Measurements from ENCODE around the gene C1S. TPM values are rescaled to one million over a fixed set of nuclear protein-coding genes. Genes with fewer than 3 reads are reported as not detected.

The C1S gene
- total RNA-seq, 2 experiments from 2014 or later: 3.8 to 4.6 TPM

DNA sequence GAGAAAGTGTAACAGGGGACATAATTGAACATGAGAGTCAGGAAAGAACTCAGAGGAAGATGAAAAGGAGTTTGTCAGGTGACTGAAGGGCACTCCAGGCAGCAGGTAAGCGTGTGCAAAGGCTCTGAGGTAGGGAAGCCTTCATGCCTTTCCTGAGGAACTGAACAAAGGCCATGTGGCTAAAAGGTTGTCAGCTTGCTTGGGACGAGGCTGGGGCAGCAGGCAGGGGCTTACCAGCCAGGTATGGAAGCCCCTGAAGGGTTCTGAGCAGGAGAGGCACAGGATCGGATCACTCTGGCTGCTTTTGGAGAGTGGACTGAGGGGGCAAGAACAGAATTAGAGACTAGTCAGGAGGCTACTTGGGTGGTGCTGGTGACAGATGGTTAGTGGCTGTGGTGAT, 47.4 kb upstream of the C1S start:
- intact Hi-C loops (cut with DNase I, micrococcal nuclease): no loop called here
- Mint-ChIP-seq H3K4me3 (no peak overlapping the region), H3K36me3 (ENCODE audit: low read depth) (peaks cover 36% of the 10 kb centered on the region), H3K27me3 (no peaks in the 10 kb centered on the region), H3K4me1 (ENCODE audit: low read depth) (peaks cover 24% of the 10 kb centered on the region), H3K27ac (no peak overlapping the region), H3K9me3 (no peaks in the 10 kb centered on the region)
- TF ChIP-seq, protein P1, sequence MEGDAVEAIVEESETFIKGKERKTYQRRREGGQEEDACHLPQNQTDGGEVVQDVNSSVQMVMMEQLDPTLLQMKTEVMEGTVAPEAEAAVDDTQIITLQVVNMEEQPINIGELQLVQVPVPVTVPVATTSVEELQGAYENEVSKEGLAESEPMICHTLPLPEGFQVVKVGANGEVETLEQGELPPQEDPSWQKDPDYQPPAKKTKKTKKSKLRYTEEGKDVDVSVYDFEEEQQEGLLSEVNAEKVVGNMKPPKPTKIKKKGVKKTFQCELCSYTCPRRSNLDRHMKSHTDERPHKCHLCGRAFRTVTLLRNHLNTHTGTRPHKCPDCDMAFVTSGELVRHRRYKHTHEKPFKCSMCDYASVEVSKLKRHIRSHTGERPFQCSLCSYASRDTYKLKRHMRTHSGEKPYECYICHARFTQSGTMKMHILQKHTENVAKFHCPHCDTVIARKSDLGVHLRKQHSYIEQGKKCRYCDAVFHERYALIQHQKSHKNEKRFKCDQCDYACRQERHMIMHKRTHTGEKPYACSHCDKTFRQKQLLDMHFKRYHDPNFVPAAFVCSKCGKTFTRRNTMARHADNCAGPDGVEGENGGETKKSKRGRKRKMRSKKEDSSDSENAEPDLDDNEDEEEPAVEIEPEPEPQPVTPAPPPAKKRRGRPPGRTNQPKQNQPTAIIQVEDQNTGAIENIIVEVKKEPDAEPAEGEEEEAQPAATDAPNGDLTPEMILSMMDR (IDR thresholded peaks at IDR 0.05): no peak
- ChIA-PET POLR2A (no interaction called here), CTCF (no interaction called here)
- H3K27ac ChIP-seq (ENCODE audit: low read depth in 1 of 2, low read length in 2 of 2): no peak overlapping the region
- no peak overlapping the region for H3K4me3 ChIP-seq (ENCODE audit: low read length)
- no peak for DNase-seq
- ATAC-seq (ENCODE audit: poor library complexity): no peak
- H3K27me3 ChIP-seq (ENCODE audit: control insufficient read depth in 1 of 2, insufficient read depth in 2 of 2, low read length in 2 of 2): no peaks in the 10 kb centered on the region
- H3K9me3 ChIP-seq (ENCODE audit: control insufficient read depth in 1 of 2, insufficient read depth in 1 of 2, low read length in 2 of 2): no peaks in the 10 kb centered on the region
- H3K36me3 ChIP-seq (ENCODE audit: insufficient read depth, low read length): peaks cover 13% of the 10 kb centered on the region
- peaks cover 19% of the 10 kb centered on the region for H3K4me1 ChIP-seq (ENCODE audit: insufficient read depth, low read length)

DNA sequence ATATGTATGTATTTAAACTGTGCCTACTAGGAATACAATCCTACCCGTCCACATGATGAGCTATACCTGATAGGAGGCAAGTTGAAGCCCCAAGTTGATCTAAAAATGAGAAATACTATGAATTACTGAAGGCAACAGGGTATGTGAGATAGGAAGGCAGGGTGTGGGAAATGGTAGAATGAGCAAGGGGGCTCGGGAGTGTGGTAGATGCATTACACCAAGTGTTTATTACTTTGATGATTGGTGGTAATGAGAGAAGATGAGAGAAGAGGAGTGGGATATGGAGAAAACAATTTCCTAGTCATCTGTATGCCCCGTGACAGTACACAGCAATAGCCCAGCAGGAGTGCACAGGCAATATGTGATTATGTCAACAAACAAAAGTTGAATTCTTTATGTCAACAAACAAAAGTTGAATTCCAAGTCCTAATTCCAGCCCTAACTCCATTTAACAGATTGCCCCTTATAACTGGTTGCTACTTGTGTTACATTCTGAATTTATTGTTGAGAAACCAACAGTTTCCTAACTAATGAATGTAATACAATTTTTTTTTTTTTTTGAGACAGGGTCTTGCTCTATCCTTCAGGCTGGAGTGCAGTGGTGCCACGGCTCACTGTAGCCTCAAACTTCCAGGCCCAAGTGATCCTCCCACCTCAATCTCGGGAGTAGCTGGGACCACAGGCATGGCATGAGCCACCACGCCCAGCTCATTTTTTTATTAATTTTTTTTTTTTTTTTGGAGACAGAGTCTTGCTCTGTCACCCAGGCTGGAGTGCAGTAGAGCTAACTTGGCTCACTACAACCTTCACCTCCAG, 44.8 kb upstream of the C1S start:
- H3K27ac ChIP-seq (ENCODE audit: low read depth in 1 of 2, low read length in 2 of 2): no peak overlapping the region
- ChIA-PET CTCF (interaction anchor here (0.7 to 1.9 kb wide), 6 partner anchors 17 to 143 kb away, joined by 3 to 5 read pairs (median 3); partner anchors contain the start of gene SPSB2), POLR2A (no interaction called here)
- Mint-ChIP-seq H3K27ac (peak overlapping the region; percentile 1), H3K36me3 (ENCODE audit: low read depth) (peaks cover 18% of the 10 kb centered on the region), H3K27me3 (no peaks in the 10 kb centered on the region), H3K4me3 (peak overlapping the region; percentile 35), H3K4me1 (ENCODE audit: low read depth) (peaks cover 30% of the 10 kb centered on the region), H3K9me3 (no peaks in the 10 kb centered on the region)
- intact Hi-C loops (cut with DNase I, micrococcal nuclease): loop anchor here (2.0 to 5.0 kb wide), 5 partner anchors 37 to 172 kb away; partner anchors contain the start of genes C1RL (in 2 of the 2), PEX5 (in 1 of the 2) and SPSB2 (in 1 of the 2)
- DNase-seq (no peak), ATAC-seq (ENCODE audit: poor library complexity) (no peak)
- H3K27me3 ChIP-seq (ENCODE audit: control insufficient read depth in 1 of 2, insufficient read depth in 2 of 2, low read length in 2 of 2): no peaks in the 10 kb centered on the region
- H3K9me3 ChIP-seq (ENCODE audit: control insufficient read depth in 1 of 2, insufficient read depth in 1 of 2, low read length in 2 of 2): no peaks in the 10 kb centered on the region
- H3K4me1 ChIP-seq (ENCODE audit: insufficient read depth, low read length): peaks cover 24% of the 10 kb centered on the region
- TF ChIP-seq, protein P1 (IDR thresholded peaks at IDR 0.05): no peak
- no peak overlapping the region for H3K4me3 ChIP-seq (ENCODE audit: low read length)
- peaks cover 13% of the 10 kb centered on the region for H3K36me3 ChIP-seq (ENCODE audit: insufficient read depth, low read length)

DNA sequence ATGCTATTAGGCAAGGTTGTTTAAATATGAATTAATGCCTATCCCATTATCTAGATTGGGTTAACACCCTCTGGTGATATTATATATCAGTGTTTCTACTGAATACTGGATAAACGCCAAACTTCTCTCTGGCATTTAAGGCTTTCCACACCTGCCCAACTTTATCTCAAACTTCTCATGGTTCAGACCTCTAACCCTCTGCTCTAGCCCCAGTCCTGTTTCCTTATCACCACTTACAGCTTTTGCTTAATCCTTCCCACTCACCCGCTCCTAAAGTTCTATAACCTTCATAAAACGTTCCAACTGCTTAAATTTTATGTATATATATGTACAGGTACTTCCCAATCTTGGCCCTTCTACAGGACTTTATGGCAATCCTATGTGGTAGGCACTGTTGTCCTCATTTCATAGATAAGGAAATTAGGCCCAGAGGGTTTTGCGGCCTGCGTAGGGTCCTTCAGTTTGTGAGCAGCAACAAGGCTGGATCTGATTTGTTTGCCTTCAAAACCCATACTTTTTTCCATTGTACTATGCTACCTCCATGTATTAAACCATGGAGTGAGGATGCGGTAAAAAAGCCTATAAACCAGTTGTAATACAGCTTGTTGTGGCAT, 43.5 kb upstream of the C1S start:
- ChIA-PET CTCF (interaction anchor here (1.5 to 1.9 kb wide), 3 partner anchors 73 to 144 kb away, joined by 3 to 8 read pairs (median 4); partner anchors contain the start of gene SPSB2), POLR2A (interaction anchor here (1.0 to 3.4 kb wide), 5 partner anchors 19 to 1009 kb away, joined by 3 to 42 read pairs (median 7); partner anchors contain the start of genes C12orf57, RNU7-1 and SPSB2)
- TF ChIP-seq, protein P1 (IDR thresholded peaks at IDR 0.05): no peak
- no peaks in the 10 kb centered on the region for H3K9me3 ChIP-seq (ENCODE audit: control insufficient read depth in 1 of 2, insufficient read depth in 1 of 2, low read length in 2 of 2)
- H3K9me3 Mint-ChIP-seq: no peaks in the 10 kb centered on the region
- H3K4me3 ChIP-seq (ENCODE audit: low read length): peak overlapping the region; percentile 98
- H3K27me3 ChIP-seq (ENCODE audit: control insufficient read depth in 1 of 2, insufficient read depth in 2 of 2, low read length in 2 of 2): no peaks in the 10 kb centered on the region
- H3K27ac Mint-ChIP-seq: peak overlapping the region; percentile 62
- intact Hi-C loops (cut with DNase I, micrococcal nuclease): loop anchor here (2.0 to 5.0 kb wide), 5 partner anchors 38 to 170 kb away; partner anchors contain the start of genes C1RL (in 2 of the 2), PEX5 (in 1 of the 2) and SPSB2 (in 1 of the 2)
- DNase-seq (no peak), ATAC-seq (ENCODE audit: poor library complexity) (no peak)
- peaks cover 9% of the 10 kb centered on the region for H3K36me3 ChIP-seq (ENCODE audit: insufficient read depth, low read length)
- H3K4me1 Mint-ChIP-seq (ENCODE audit: low read depth): peaks cover 30% of the 10 kb centered on the region
- peaks cover 18% of the 10 kb centered on the region for H3K36me3 Mint-ChIP-seq (ENCODE audit: low read depth)
- no peak overlapping the region for H3K27ac ChIP-seq (ENCODE audit: low read depth in 1 of 2, low read length in 2 of 2)
- H3K4me3 Mint-ChIP-seq: peak overlapping the region; percentile 87
- H3K27me3 Mint-ChIP-seq: no peaks in the 10 kb centered on the region
- peaks cover 24% of the 10 kb centered on the region for H3K4me1 ChIP-seq (ENCODE audit: insufficient read depth, low read length)

Measured in CD4-positive, alpha-beta T cell (primary cell).